H1 (cell line): ENCODE results near the gene RPL18A. TPM values are rescaled to one million over a fixed set of nuclear protein-coding genes. Genes with fewer than 3 reads are reported as not detected.

Source experiments
- CTCF ChIA-PET: fragments of 300-600 bp; sonication (Branson Sonifier 250); formaldehyde crosslinking; loops from one replicate; lab custom pipeline; 2021; ENCODE audit not compliant: partially characterized antibody; lab: Charles Lee
- POLR2A ChIA-PET: fragments of 300-600 bp; sonication (Branson Sonifier 250); formaldehyde crosslinking; loops from one replicate; lab custom pipeline; 2021; ENCODE audit warnings: inconsistent platforms; ENCODE audit not compliant: partially characterized antibody; lab: Charles Lee
- DNase-seq, 2 experiments: peaks; one replicate each; pipeline versions ENCODE4 v3.0.0 to v3.0.0-alpha.2; 2010 to 2022; ENCODE audit warnings: low spot score in 2 of 2, low read depth in 1 of 2, mixed read lengths in 1 of 2
- FAIRE-seq: peaks from 2 replicates; lab custom pipeline; 2011; peaks lifted over from hg19 to GRCh38; lab: Jason Lieb, UNC
- H2AFZ ChIP-seq: 2 replicates; pipeline ENCODE4 v1.8.1; 2012; ENCODE audit warnings: low read length, inconsistent platforms
- H2AK5ac ChIP-seq: 2 replicates; pipeline ENCODE4 v1.6.1; 2013; ENCODE audit warnings: low read depth, low read length
- H2BK120ac ChIP-seq: replicated peaks from 2 replicates; pipeline ENCODE3; 2013; ENCODE audit warnings: low read depth, low read length, inconsistent platforms
- H2BK12ac ChIP-seq: 2 replicates; pipeline ENCODE4 v1.6.1; 2013; ENCODE audit warnings: low read depth, low read length
- H2BK15ac ChIP-seq: 2 replicates; pipeline ENCODE4 v1.6.1; 2013; ENCODE audit warnings: low read length
- H2BK20ac ChIP-seq: 2 replicates; pipeline ENCODE4 v1.6.1; 2013; ENCODE audit warnings: low read length
- H2BK5ac ChIP-seq: 2 replicates; pipeline ENCODE4 v1.6.1; 2013; ENCODE audit warnings: low read depth, low read length
- H3K14ac ChIP-seq: 2 replicates; pipeline ENCODE4 v1.6.1; 2013; ENCODE audit warnings: inconsistent platforms; ENCODE audit not compliant: insufficient read length
- H3K18ac ChIP-seq: 2 replicates; pipeline ENCODE4 v1.6.1; 2013; ENCODE audit warnings: low read length; ENCODE audit errors: extremely low read depth
- H3K23ac ChIP-seq: 2 replicates; pipeline ENCODE4 v1.6.1; 2013; ENCODE audit warnings: inconsistent platforms; ENCODE audit not compliant: insufficient read length
- H3K23me2 ChIP-seq: 2 replicates; pipeline ENCODE4 v1.6.1; 2013; ENCODE audit warnings: low read depth, low read length
- H3K27ac ChIP-seq: 2 replicates; pipeline ENCODE4 v1.6.1; 2011; ENCODE audit warnings: low read depth, low read length, inconsistent platforms
- H3K27me3 ChIP-seq, 4 experiments: replicated peaks in 1 of 4; 1 replicate in 1 of 4; 2 replicates in 3 of 4; pipeline versions ENCODE4 v1.6.1 to v1.8.1; 2011 to 2013; ENCODE audit warnings: low read length in 3 of 4, mild to moderate bottlenecking in 3 of 4, inconsistent platforms in 2 of 4, mixed read lengths in 2 of 4, moderate library complexity in 1 of 4; ENCODE audit not compliant: control insufficient read depth in 3 of 4, insufficient read depth in 3 of 4; ENCODE audit errors: extremely low read depth in 1 of 4
- H3K36me3 ChIP-seq, 4 experiments: 2 replicates each; pipeline versions ENCODE4 v1.6.1 to v1.8.1; 2011 to 2013; ENCODE audit warnings: mild to moderate bottlenecking in 4 of 4, low read length in 3 of 4, moderate library complexity in 2 of 4, control low read depth in 1 of 4, inconsistent platforms in 1 of 4; ENCODE audit not compliant: insufficient read depth in 4 of 4, control insufficient read depth in 2 of 4
- H3K4ac ChIP-seq: replicated peaks from 2 replicates; pipeline ENCODE3; 2013; ENCODE audit warnings: low read length, low read depth, mixed read lengths, inconsistent platforms; ENCODE audit not compliant: insufficient read length
- H3K4me1 ChIP-seq, 4 experiments: replicated peaks in 1 of 4; 1 replicate in 1 of 4; 2 replicates in 3 of 4; pipeline versions ENCODE4 v1.6.1 to v1.8.1; 2011 to 2013; ENCODE audit warnings: low read length in 3 of 4, inconsistent platforms in 2 of 4, mixed read lengths in 1 of 4; ENCODE audit not compliant: insufficient read depth in 4 of 4, control insufficient read depth in 3 of 4
- H3K4me2 ChIP-seq, 2 experiments: 2 replicates each; pipeline versions ENCODE4 v1.6.1 to v1.8.1; 2011 to 2013; ENCODE audit warnings: low read depth in 2 of 2, low read length in 2 of 2, control low read depth in 1 of 2, inconsistent platforms in 1 of 2, mild to moderate bottlenecking in 1 of 2; ENCODE audit not compliant: insufficient read depth in 1 of 2
- H3K4me3 ChIP-seq, 4 experiments: fragments of 200-600, 300-600 bp in 1 of 4; sonication (generic), shearing (Covaris generic), sonication (Bioruptor Twin) in 1 of 4; 2 replicates each; pipeline versions ENCODE4 v1.5.1 to v1.8.1; 2011 to 2016; ENCODE audit warnings: low read length in 4 of 4, low read depth in 3 of 4, control low read depth in 2 of 4, inconsistent platforms in 2 of 4, mild to moderate bottlenecking in 2 of 4, mixed read lengths in 1 of 4, moderate library complexity in 1 of 4; ENCODE audit not compliant: insufficient read depth in 2 of 4; ENCODE audit errors: extremely low read depth in 1 of 4
- H3K56ac ChIP-seq: replicated peaks from 2 replicates; pipeline ENCODE3; 2013; ENCODE audit warnings: low read depth, mild to moderate bottlenecking, mixed read lengths, low read length, inconsistent platforms; ENCODE audit not compliant: insufficient read length
- H3K79me1 ChIP-seq: 2 replicates; pipeline ENCODE4 v1.6.1; 2013; ENCODE audit warnings: low read depth, low read length, control low read depth
- H3K79me2 ChIP-seq, 2 experiments: 2 replicates each; pipeline versions ENCODE4 v1.6.1 to v1.8.1; 2012 to 2013; ENCODE audit warnings: low read length in 2 of 2, mild to moderate bottlenecking in 2 of 2, inconsistent platforms in 1 of 2; ENCODE audit not compliant: insufficient read depth in 2 of 2, control insufficient read depth in 1 of 2
- H3K9ac ChIP-seq, 4 experiments: replicated peaks in 1 of 4; 1 replicate in 1 of 4; 2 replicates in 3 of 4; pipeline versions ENCODE4 v1.6.1 to v1.8.1; 2011 to 2013; ENCODE audit warnings: low read depth in 3 of 4, low read length in 3 of 4, control low read depth in 2 of 4, mild to moderate bottlenecking in 2 of 4, moderate library complexity in 2 of 4, inconsistent platforms in 1 of 4; ENCODE audit errors: extremely low read depth in 1 of 4
- H3K9me3 ChIP-seq, 2 experiments: 2 replicates each; pipeline versions ENCODE4 v1.6.1 to v1.8.1; 2012 to 2013; ENCODE audit warnings: mild to moderate bottlenecking in 2 of 2, moderate library complexity in 2 of 2, control low read depth in 1 of 2, inconsistent platforms in 1 of 2, low read depth in 1 of 2, low read length in 1 of 2, mixed read lengths in 1 of 2; ENCODE audit not compliant: insufficient read depth in 2 of 2
- H4K20me1 ChIP-seq, 2 experiments: replicated peaks in 1 of 2; 2 replicates each; pipeline versions ENCODE3 to v1.8.1; 2011 to 2013; ENCODE audit warnings: inconsistent platforms in 2 of 2, low read length in 2 of 2, mild to moderate bottlenecking in 1 of 2; ENCODE audit not compliant: insufficient read depth in 2 of 2, control insufficient read depth in 1 of 2
- H4K5ac ChIP-seq: 2 replicates; pipeline ENCODE4 v1.6.1; 2013; ENCODE audit warnings: low read length, low read depth, mixed read lengths, inconsistent platforms; ENCODE audit not compliant: insufficient read length
- H4K8ac ChIP-seq: 2 replicates; pipeline ENCODE4 v1.8.0; 2013; ENCODE audit warnings: mild to moderate bottlenecking, moderate library complexity, low read length, inconsistent platforms; ENCODE audit not compliant: insufficient read depth; ENCODE audit errors: extremely low read depth
- H4K91ac ChIP-seq: replicated peaks from 2 replicates; pipeline ENCODE3; 2013; ENCODE audit warnings: low read length, mixed read lengths, inconsistent platforms; ENCODE audit not compliant: insufficient read length
- BCL11A ChIP-seq, 2 experiments: IDR thresholded peaks; one replicate each; pipeline ENCODE4 v1.6.1; 2011; ENCODE audit warnings: low read depth in 2 of 2, low read length in 2 of 2, mild to moderate bottlenecking in 2 of 2
- CBX8 ChIP-seq: fragments of 300-800, 300-1000 bp; sonication (generic); IDR thresholded peaks from 2 replicates; pipeline ENCODE4 v1.7.1; 2016; ENCODE audit warnings: low read depth, low read length, borderline replicate concordance
- HDAC6 ChIP-seq: IDR thresholded peaks from one replicate; pipeline ENCODE4 v1.7.1; 2012; ENCODE audit warnings: low read depth, mild to moderate bottlenecking, inconsistent platforms, low read length, moderate library complexity
- SIN3A ChIP-seq, 2 experiments: IDR thresholded peaks in 1 of 2; conservative IDR thresholded peaks in 1 of 2; 2 replicates each; pipeline ENCODE4 v1.6.1; 2011 to 2012; ENCODE audit warnings: low read length in 2 of 2, improper control_type of control experiment in 1 of 2, low read depth in 1 of 2, mild to moderate bottlenecking in 1 of 2
- SUZ12 ChIP-seq: fragments of 200-600 bp; sonication (generic); IDR thresholded peaks from 2 replicates; pipeline ENCODE4 v1.6.1; 2012; ENCODE audit warnings: mild to moderate bottlenecking, inconsistent platforms, low read length, moderate library complexity, mixed read lengths
- TAF1 ChIP-seq: IDR thresholded peaks from 2 replicates; pipeline ENCODE4 v1.6.1; 2011; ENCODE audit warnings: mild to moderate bottlenecking, low read depth, low read length
- TAF7 ChIP-seq: optimal IDR thresholded peaks from 2 replicates; pipeline ENCODE3; 2011; ENCODE audit warnings: low read depth, mild to moderate bottlenecking, inconsistent platforms, low read length, moderate library complexity, borderline replicate concordance
- YY1 ChIP-seq: IDR thresholded peaks from 2 replicates; pipeline ENCODE4 v1.6.1; 2011; ENCODE audit warnings: low read depth, mild to moderate bottlenecking, low read length
- WGBS, 2 experiments: shearing (Covaris generic) in 1 of 2; methylation state at CpG; one replicate each; pipeline versions ENCODE4 v1.1.6 to v1.1.7; 2013 to 2015; ENCODE audit warnings: low lambda C conversion rate in 2 of 2, mixed read lengths in 2 of 2, inconsistent platforms in 1 of 2, low coverage in 1 of 2, missing lambda C conversion rate in 1 of 2; ENCODE audit not compliant: insufficient replicate concordance in 2 of 2, insufficient coverage in 1 of 2, insufficient read length in 1 of 2; ENCODE audit errors: extremely low coverage in 1 of 2, missing lambda C conversion rate in 1 of 2; 5-methylcytosine and 5-hydroxymethylcytosine counted together
- polyA plus RNA-seq, 7 experiments: library from polyadenylated mRNA; depleted of rRNA in 3 of 7; stranded (reverse) in 5 of 7; unstranded in 2 of 7; fragments of >200 nt in 5 of 7; fragments of 200-250 nt in 2 of 7; gene quantifications; 1 replicate in 5 of 7; 2 replicates in 1 of 7; 4 replicates in 1 of 7; pipeline versions ENCODE4 v1.2.1 to v1.2.3, GENCODE V29; 2011 to 2013; ENCODE audit warnings: missing spikeins in 2 of 7, mixed read lengths in 2 of 7
- total RNA-seq: library from RNA; stranded (reverse); fragmentation: NEBNext Ultra II Directional; extraction: Animal tissue kit (Norgen Biotek cat#: 25700); gene quantifications from 2 replicates; pipeline ENCODE4 v1.2.1, GENCODE V29; 2021

Gene RPL18A
- total and polyA plus RNA-seq, 2 of the 8 experiments (the other 6 are each of a cell fraction or from before 2014, with no cell fraction given), result 2,749 to 3,938 TPM

GRCh38 chr19:17866964-17867486 lies 7.3 kb downstream of the RPL18A start:
- POLR2A ChIA-PET, result interaction anchor here (1.1 to 20.2 kb wide), 7 partner anchors 6 to 126 kb away, joined by 3 to 392 read pairs (median 89); partner anchors contain the start of genes CCDC124, JAK3 and RPL18A
- peak overlapping the region; percentile 39; the same call in 1 of the 2 replicates for H2AK5ac ChIP-seq

More at GRCh38 chr19:17866964-17867486, 7.3 kb downstream of the RPL18A start:
- H3K79me1 ChIP-seq, result no peaks in the 10 kb centered on the region
- WGBS, 2 experiments, result 90% methylated on average over 11 of the region's 11 CpGs; no CpG with 5 or more reads in 1 of the 2 experiments
- no peak overlapping the region for H3K9ac ChIP-seq
- peak overlapping the region; percentile 65 for H4K91ac ChIP-seq
- H2BK15ac ChIP-seq, result peak overlapping the region; percentile 61; the same call in 1 of the 2 replicates
- FAIRE-seq (no peak), DNase-seq (peak in 1 of 2 experiments; percentile 50)
- peaks cover 6% of the 10 kb centered on the region; the same call in 1 of the 2 replicates for H3K23me2 ChIP-seq
- H3K18ac ChIP-seq, result 0 out of 2 replicates have a peak overlapping the region, but pooled peaks have one; percentile 32
- H4K8ac ChIP-seq, result peak overlapping the region; percentile 69
- no peak overlapping the region for H3K4me2 ChIP-seq
- H3K4ac ChIP-seq, result no peak overlapping the region
- peaks cover 0 to 14% (median 5%) of the 10 kb centered on the region in 4 experiments; a peak in 6 of 7 replicates for H3K4me1 ChIP-seq
- H4K20me1 ChIP-seq, result peaks cover 4 to 14% of the 10 kb centered on the region in 2 experiments
- no peak overlapping the region for H3K14ac ChIP-seq
- no peak overlapping the region for H3K4me3 ChIP-seq
- no peak overlapping the region for H3K27ac ChIP-seq
- H3K56ac ChIP-seq, result no peak overlapping the region
- no peak overlapping the region for H2BK20ac ChIP-seq
- peaks cover 24 to 35% (median 26%) of the 10 kb centered on the region in 4 experiments for H3K36me3 ChIP-seq
- peak overlapping the region; percentile 75; the same call in 1 of the 2 replicates for H2BK12ac ChIP-seq
- no peaks in the 10 kb centered on the region; a peak in 1 of 4 replicates for H3K9me3 ChIP-seq
- H2BK5ac ChIP-seq, result no peak overlapping the region
- H3K23ac ChIP-seq, result no peak overlapping the region
- CTCF ChIA-PET, result interaction anchor here (0.9 to 1.6 kb wide), 2 partner anchors 11 to 65 kb away, joined by 3 to 4 read pairs; partner anchors contain the start of gene CCDC124
- H3K79me2 ChIP-seq, result peaks cover 0 to 6% of the 10 kb centered on the region in 2 experiments; a peak in 1 of 4 replicates
- H2AFZ ChIP-seq, result no peak overlapping the region
- no peak overlapping the region for H2BK120ac ChIP-seq
- peaks cover 0 to 7% (median under 1%) of the 10 kb centered on the region in 4 experiments; a peak in 1 of 7 replicates for H3K27me3 ChIP-seq
- no peak overlapping the region for H4K5ac ChIP-seq
- no peak for TF ChIP-seq SIN3A (conservative IDR thresholded peaks at IDR 0.05 in 1 of 2, IDR thresholded peaks at IDR 0.05 in 1 of 2; ENCODE audit: low read depth in 1 of 2, low read length in 2 of 2)
- TF ChIP-seq YY1, result no peak
- no peak for TF ChIP-seq TAF7
- no peak for TF ChIP-seq BCL11A (IDR thresholded peaks at IDR 0.05; ENCODE audit: low read depth in 2 of 2, low read length in 2 of 2)
- TF ChIP-seq TAF1, result no peak
- no peak for TF ChIP-seq HDAC6
- TF ChIP-seq SUZ12, result no peak
- TF ChIP-seq CBX8, result no peak
